HEK293 (cell line): ENCODE data around the gene MIER3.

ENCODE experiments used
- CTCF ChIA-PET: fragments of 350-600 bp; formaldehyde crosslinking; extraction: SDS; loops from one replicate; lab custom pipeline; 2021; ENCODE audit warnings: antibody characterized with exemption; lab: Yijun Ruan, JAX
- POLR2A ChIA-PET: fragments of 300-600 bp; formaldehyde crosslinking; extraction: SDS; loops from one replicate; lab custom pipeline; 2020; ENCODE audit warnings: antibody characterized with exemption, inconsistent platforms; lab: Yijun Ruan, JAX
- H3K27ac ChIP-seq: fragments of 200-500 bp; sonication (Bioruptor generic); 2 replicates; pipeline ENCODE4 v1.5.1; 2014; ENCODE audit warnings: low read depth, low read length, control low read depth, inconsistent platforms; ENCODE audit errors: extremely low read depth
- H3K36me3 ChIP-seq, 2 experiments: fragments of 200-500 bp in 1 of 2; sonication (Bioruptor generic) in 1 of 2; 1 replicate in 1 of 2; 2 replicates in 1 of 2; pipeline ENCODE4 v1.5.1; 2014 to 2017; ENCODE audit warnings: inconsistent platforms in 2 of 2, low read length in 2 of 2; ENCODE audit not compliant: control insufficient read depth in 2 of 2, insufficient read depth in 1 of 2
- H3K4me1 ChIP-seq: fragments of 200-500 bp; sonication (Bioruptor generic); 2 replicates; pipeline ENCODE4 v1.5.1; 2014; ENCODE audit warnings: mild to moderate bottlenecking, low read length, inconsistent platforms; ENCODE audit not compliant: control insufficient read depth, insufficient read depth
- H3K4me3 ChIP-seq: 2 replicates; pipeline ENCODE4 v1.5.1; 2011; ENCODE audit warnings: low read depth, mild to moderate bottlenecking, control low read depth, low read length, moderate library complexity
- H3K9me3 ChIP-seq: fragments of 200-500 bp; sonication (Bioruptor generic); 2 replicates; pipeline ENCODE4 v1.5.1; 2014; ENCODE audit warnings: low read depth, low read length, inconsistent platforms; ENCODE audit not compliant: control insufficient read depth, insufficient read depth
- EGR2 ChIP-seq: fragments of 450-650 bp; formaldehyde crosslinking; IDR thresholded peaks from 2 replicates; pipeline ENCODE4 v1.5.1; 2016; ENCODE audit warnings: low read depth, missing biosample characterization, missing genetic modification characterization
- GLI2 ChIP-seq: fragments of 450-650 bp; formaldehyde crosslinking; IDR thresholded peaks from 2 replicates; pipeline ENCODE4; 2017; ENCODE audit warnings: missing biosample characterization, missing genetic modification characterization, low read depth, borderline replicate concordance
- GLIS1 ChIP-seq: fragments of 450-650 bp; formaldehyde crosslinking; IDR thresholded peaks from 2 replicates; pipeline ENCODE4 v1.5.1; 2016; ENCODE audit warnings: missing biosample characterization, missing genetic modification characterization
- GLIS2 ChIP-seq: fragments of 450-650 bp; formaldehyde crosslinking; IDR thresholded peaks from 2 replicates; pipeline ENCODE4 v1.5.1; 2016; ENCODE audit warnings: missing biosample characterization, missing genetic modification characterization
- HOXA7 ChIP-seq: sonication (generic); formaldehyde crosslinking; IDR thresholded peaks from 2 replicates; pipeline ENCODE4 v1.8.1; 2022; ENCODE audit warnings: missing genetic modification reagents, borderline replicate concordance
- HOXC10 ChIP-seq: sonication (generic); formaldehyde crosslinking; IDR thresholded peaks from 2 replicates; pipeline ENCODE4 v1.8.1; 2023; ENCODE audit warnings: mild to moderate bottlenecking, missing genetic modification reagents
- IKZF3 ChIP-seq: fragments of 450-650 bp; IDR thresholded peaks from 2 replicates; pipeline ENCODE4 v1.5.0; 2018; ENCODE audit warnings: missing biosample characterization, mild to moderate bottlenecking, missing genetic modification characterization, moderate library complexity
- KLF7 ChIP-seq: fragments of 450-650 bp; formaldehyde crosslinking; IDR thresholded peaks from 2 replicates; pipeline ENCODE4 v1.5.1; 2016; ENCODE audit warnings: missing biosample characterization, missing genetic modification characterization, borderline replicate concordance
- ZBTB48 ChIP-seq: fragments of 450-650 bp; formaldehyde crosslinking; IDR thresholded peaks from 2 replicates; pipeline ENCODE4 v1.5.1; 2016; ENCODE audit warnings: missing biosample characterization, missing genetic modification characterization
- ZNF274 ChIP-seq, 2 experiments: fragments of 200-500 bp in 1 of 2; fragments of 450-650 bp in 1 of 2; sonication (Bioruptor generic) in 1 of 2; formaldehyde crosslinking in 1 of 2; IDR thresholded peaks; 2 replicates each; pipeline versions ENCODE4 v1.5.1 to v1.6.1; 2014 to 2016; ENCODE audit warnings: borderline replicate concordance in 1 of 2, inconsistent platforms in 1 of 2, low read length in 1 of 2, missing biosample characterization in 1 of 2, missing genetic modification characterization in 1 of 2
- ZNF37A ChIP-seq: fragments of 450-650 bp; IDR thresholded peaks from 2 replicates; pipeline ENCODE4 v1.5.1; 2018; ENCODE audit warnings: missing biosample characterization, missing genetic modification characterization
- ZNF394 ChIP-seq: fragments of 450-650 bp; formaldehyde crosslinking; IDR thresholded peaks from 2 replicates; pipeline ENCODE4 v1.5.1; 2016; ENCODE audit warnings: missing biosample characterization, missing genetic modification characterization, mild to moderate bottlenecking, moderate library complexity, borderline replicate concordance
- ZNF416 ChIP-seq: fragments of 450-650 bp; formaldehyde crosslinking; IDR thresholded peaks from 2 replicates; pipeline ENCODE4 v1.5.1; 2016; ENCODE audit warnings: missing biosample characterization, missing genetic modification characterization
- ZNF423 ChIP-seq: fragments of 450-650 bp; formaldehyde crosslinking; IDR thresholded peaks from 2 replicates; pipeline ENCODE4 v1.5.1; 2016; ENCODE audit warnings: missing biosample characterization, missing genetic modification characterization
- ZNF473 ChIP-seq: fragments of 450-650 bp; formaldehyde crosslinking; IDR thresholded peaks from 2 replicates; pipeline ENCODE4 v1.5.1; 2017; ENCODE audit warnings: missing biosample characterization, missing genetic modification characterization
- ZNF501 ChIP-seq: fragments of 450-650 bp; formaldehyde crosslinking; IDR thresholded peaks from 2 replicates; pipeline ENCODE4 v1.5.1; 2016; ENCODE audit warnings: missing biosample characterization, missing genetic modification characterization
- ZNF514 ChIP-seq: fragments of 450-650 bp; formaldehyde crosslinking; IDR thresholded peaks from 2 replicates; pipeline ENCODE4 v1.5.1; 2016; ENCODE audit warnings: missing biosample characterization, missing genetic modification characterization
- ZNF521 ChIP-seq: fragments of 450-650 bp; formaldehyde crosslinking; IDR thresholded peaks from 2 replicates; pipeline ENCODE4 v1.5.1; 2017; ENCODE audit warnings: missing biosample characterization, mild to moderate bottlenecking, missing genetic modification characterization
- ZNF560 ChIP-seq: fragments of 450-650 bp; formaldehyde crosslinking; IDR thresholded peaks from 2 replicates; pipeline ENCODE4 v1.5.1; 2017; ENCODE audit warnings: missing biosample characterization, missing genetic modification characterization, borderline replicate concordance
- ZNF561 ChIP-seq: fragments of 450-650 bp; IDR thresholded peaks from 2 replicates; pipeline ENCODE4 v1.5.1; 2018; ENCODE audit warnings: missing biosample characterization, missing genetic modification characterization, borderline replicate concordance
- ZNF623 ChIP-seq: fragments of 450-650 bp; formaldehyde crosslinking; IDR thresholded peaks from 2 replicates; pipeline ENCODE4 v1.5.1; 2016; ENCODE audit warnings: missing biosample characterization, missing genetic modification characterization
- ZNF626 ChIP-seq: fragments of 450-650 bp; sonication (Bioruptor Pico); formaldehyde crosslinking; IDR thresholded peaks from 2 replicates; pipeline ENCODE4 v1.5.1; 2018; ENCODE audit warnings: missing biosample characterization, missing genetic modification characterization, inconsistent platforms
- ZNF660 ChIP-seq: fragments of 450-650 bp; IDR thresholded peaks from 2 replicates; pipeline ENCODE4 v1.5.1; 2018; ENCODE audit warnings: missing biosample characterization, mild to moderate bottlenecking, missing genetic modification characterization
- ZSCAN30 ChIP-seq: fragments of 450-650 bp; IDR thresholded peaks from 2 replicates; pipeline ENCODE4 v1.5.1; 2018; ENCODE audit warnings: missing biosample characterization, mild to moderate bottlenecking, missing genetic modification characterization, moderate library complexity
- TF ChIP-seq, protein P1 (sequence below): fragments of 450-650 bp; formaldehyde crosslinking; IDR thresholded peaks from 2 replicates; pipeline ENCODE4 v1.5.1; 2017; ENCODE audit warnings: missing biosample characterization, missing genetic modification characterization
- TF ChIP-seq, protein P2 (sequence below): fragments of 450-650 bp; formaldehyde crosslinking; conservative IDR thresholded peaks from 2 replicates; pipeline ENCODE4 v1.5.1; 2016; ENCODE audit warnings: low read depth, missing biosample characterization, missing genetic modification characterization
- TF ChIP-seq, protein P3 (sequence below): fragments of 450-650 bp; formaldehyde crosslinking; IDR thresholded peaks from 2 replicates; pipeline ENCODE4 v1.5.1; 2017; ENCODE audit warnings: missing biosample characterization, missing genetic modification characterization
- TF ChIP-seq, protein P4 (sequence below): fragments of 450-650 bp; formaldehyde crosslinking; IDR thresholded peaks from 2 replicates; pipeline ENCODE4 v1.5.1; 2017; ENCODE audit warnings: missing biosample characterization, missing genetic modification characterization

The MIER3 gene

DNA sequence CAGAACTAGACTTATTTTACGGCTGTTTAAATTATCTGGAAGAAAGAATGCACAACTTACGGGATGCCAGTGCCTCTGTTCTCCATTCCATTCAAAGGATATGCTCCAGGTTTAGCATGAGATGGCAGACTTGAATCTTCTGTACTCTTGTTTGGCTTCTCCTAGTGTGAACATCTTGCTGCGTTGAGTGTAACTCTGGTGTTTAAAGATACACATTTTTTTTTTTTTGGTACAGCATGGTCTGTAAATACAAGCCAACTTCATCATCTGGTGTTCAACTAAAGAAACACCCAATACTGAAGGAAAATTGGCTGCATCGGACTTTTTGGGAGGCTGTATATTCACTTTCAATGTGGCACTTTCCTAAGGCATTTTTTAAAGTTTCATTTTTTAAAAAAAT lies 7.4 kb upstream of the MIER3 start:
- TF ChIP-seq ZNF473 (tag by site-specific recombination), result no peak
- no peak for TF ChIP-seq ZNF660
- no peak for TF ChIP-seq KLF7
- no peak for TF ChIP-seq ZNF623 (tag by site-specific recombination)
- TF ChIP-seq, protein P1, sequence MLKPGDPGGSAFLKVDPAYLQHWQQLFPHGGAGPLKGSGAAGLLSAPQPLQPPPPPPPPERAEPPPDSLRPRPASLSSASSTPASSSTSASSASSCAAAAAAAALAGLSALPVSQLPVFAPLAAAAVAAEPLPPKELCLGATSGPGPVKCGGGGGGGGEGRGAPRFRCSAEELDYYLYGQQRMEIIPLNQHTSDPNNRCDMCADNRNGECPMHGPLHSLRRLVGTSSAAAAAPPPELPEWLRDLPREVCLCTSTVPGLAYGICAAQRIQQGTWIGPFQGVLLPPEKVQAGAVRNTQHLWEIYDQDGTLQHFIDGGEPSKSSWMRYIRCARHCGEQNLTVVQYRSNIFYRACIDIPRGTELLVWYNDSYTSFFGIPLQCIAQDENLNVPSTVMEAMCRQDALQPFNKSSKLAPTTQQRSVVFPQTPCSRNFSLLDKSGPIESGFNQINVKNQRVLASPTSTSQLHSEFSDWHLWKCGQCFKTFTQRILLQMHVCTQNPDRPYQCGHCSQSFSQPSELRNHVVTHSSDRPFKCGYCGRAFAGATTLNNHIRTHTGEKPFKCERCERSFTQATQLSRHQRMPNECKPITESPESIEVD (tag by site-specific recombination), result no peak
- TF ChIP-seq ZNF423 (tag by site-specific recombination), result no peak
- TF ChIP-seq ZNF37A (tag by site-specific recombination), result no peak
- no peak for TF ChIP-seq ZNF416
- TF ChIP-seq ZNF274 (IDR thresholded peaks at IDR 0.05; ENCODE audit: low read length), result no peak
- no peak for TF ChIP-seq ZNF274 (tag by site-specific recombination; IDR thresholded peaks at IDR 0.05; ENCODE audit: borderline replicate concordance)
- TF ChIP-seq HOXA7, result no peak
- no peak for TF ChIP-seq GLI2 (tag by site-specific recombination)
- no peak for TF ChIP-seq ZNF501 (tag by site-specific recombination)
- TF ChIP-seq ZNF514 (tag by site-specific recombination), result no peak
- TF ChIP-seq, protein P2, sequence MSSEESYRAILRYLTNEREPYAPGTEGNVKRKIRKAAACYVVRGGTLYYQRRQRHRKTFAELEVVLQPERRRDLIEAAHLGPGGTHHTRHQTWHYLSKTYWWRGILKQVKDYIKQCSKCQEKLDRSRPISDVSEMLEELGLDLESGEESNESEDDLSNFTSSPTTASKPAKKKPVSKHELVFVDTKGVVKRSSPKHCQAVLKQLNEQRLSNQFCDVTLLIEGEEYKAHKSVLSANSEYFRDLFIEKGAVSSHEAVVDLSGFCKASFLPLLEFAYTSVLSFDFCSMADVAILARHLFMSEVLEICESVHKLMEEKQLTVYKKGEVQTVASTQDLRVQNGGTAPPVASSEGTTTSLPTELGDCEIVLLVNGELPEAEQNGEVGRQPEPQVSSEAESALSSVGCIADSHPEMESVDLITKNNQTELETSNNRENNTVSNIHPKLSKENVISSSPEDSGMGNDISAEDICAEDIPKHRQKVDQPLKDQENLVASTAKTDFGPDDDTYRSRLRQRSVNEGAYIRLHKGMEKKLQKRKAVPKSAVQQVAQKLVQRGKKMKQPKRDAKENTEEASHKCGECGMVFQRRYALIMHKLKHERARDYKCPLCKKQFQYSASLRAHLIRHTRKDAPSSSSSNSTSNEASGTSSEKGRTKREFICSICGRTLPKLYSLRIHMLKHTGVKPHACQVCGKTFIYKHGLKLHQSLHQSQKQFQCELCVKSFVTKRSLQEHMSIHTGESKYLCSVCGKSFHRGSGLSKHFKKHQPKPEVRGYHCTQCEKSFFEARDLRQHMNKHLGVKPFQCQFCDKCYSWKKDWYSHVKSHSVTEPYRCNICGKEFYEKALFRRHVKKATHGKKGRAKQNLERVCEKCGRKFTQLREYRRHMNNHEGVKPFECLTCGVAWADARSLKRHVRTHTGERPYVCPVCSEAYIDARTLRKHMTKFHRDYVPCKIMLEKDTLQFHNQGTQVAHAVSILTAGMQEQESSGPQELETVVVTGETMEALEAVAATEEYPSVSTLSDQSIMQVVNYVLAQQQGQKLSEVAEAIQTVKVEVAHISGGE, result no peak
- TF ChIP-seq ZNF560 (tag by site-specific recombination), result no peak
- TF ChIP-seq ZNF521 (tag by site-specific recombination), result no peak
- no peak for TF ChIP-seq ZNF394 (tag by site-specific recombination)
- no peak for TF ChIP-seq ZNF626 (tag by site-specific recombination)
- TF ChIP-seq GLIS2 (tag by site-specific recombination), result no peak
- Histone ChIP-seq H3K4me1 (no peaks in the 10 kb centered on the region), H3K27ac (no peak overlapping the region), H3K9me3 (no peaks in the 10 kb centered on the region), H3K36me3 (no peaks in the 10 kb centered on the region), H3K4me3 (no peak overlapping the region)
- CTCF ChIA-PET, result interaction anchor here (0.7 kb wide), 2 partner anchors 148 to 1809 kb away, joined by 3 read pairs; no protein-coding TSS in a partner anchor
- POLR2A ChIA-PET, result no interaction called here

DNA sequence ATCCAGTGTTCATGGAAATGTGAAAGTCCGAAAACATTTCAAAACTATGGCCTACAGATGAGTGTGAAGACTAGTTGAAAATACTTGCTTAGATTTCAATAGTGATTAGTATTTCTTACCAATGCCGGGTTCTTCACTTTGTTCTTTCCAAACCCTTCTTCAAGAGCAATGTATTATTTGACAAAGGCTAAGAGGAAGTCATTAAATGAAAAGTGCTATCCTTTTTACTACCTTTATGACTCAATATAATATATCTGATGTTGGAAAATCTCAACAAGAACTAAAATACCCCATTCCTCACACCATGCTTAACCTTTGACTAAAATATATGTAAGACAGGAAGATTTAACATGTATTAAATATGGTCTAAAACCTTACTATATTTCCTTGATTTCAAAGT lies 6.7 kb upstream of the MIER3 start:
- H3K4me1 ChIP-seq, result no peaks in the 10 kb centered on the region
- H3K4me3 ChIP-seq, result no peak overlapping the region
- ChIA-PET POLR2A (no interaction called here), CTCF (interaction anchor here (0.7 kb wide), 2 partner anchors 752 to 1809 kb away, joined by 3 to 4 read pairs; no protein-coding TSS in a partner anchor)
- no peaks in the 10 kb centered on the region for H3K9me3 ChIP-seq
- no peaks in the 10 kb centered on the region for H3K36me3 ChIP-seq
- no peak overlapping the region for H3K27ac ChIP-seq
- TF ChIP-seq ZSCAN30, result no peak
- TF ChIP-seq, protein P3, sequence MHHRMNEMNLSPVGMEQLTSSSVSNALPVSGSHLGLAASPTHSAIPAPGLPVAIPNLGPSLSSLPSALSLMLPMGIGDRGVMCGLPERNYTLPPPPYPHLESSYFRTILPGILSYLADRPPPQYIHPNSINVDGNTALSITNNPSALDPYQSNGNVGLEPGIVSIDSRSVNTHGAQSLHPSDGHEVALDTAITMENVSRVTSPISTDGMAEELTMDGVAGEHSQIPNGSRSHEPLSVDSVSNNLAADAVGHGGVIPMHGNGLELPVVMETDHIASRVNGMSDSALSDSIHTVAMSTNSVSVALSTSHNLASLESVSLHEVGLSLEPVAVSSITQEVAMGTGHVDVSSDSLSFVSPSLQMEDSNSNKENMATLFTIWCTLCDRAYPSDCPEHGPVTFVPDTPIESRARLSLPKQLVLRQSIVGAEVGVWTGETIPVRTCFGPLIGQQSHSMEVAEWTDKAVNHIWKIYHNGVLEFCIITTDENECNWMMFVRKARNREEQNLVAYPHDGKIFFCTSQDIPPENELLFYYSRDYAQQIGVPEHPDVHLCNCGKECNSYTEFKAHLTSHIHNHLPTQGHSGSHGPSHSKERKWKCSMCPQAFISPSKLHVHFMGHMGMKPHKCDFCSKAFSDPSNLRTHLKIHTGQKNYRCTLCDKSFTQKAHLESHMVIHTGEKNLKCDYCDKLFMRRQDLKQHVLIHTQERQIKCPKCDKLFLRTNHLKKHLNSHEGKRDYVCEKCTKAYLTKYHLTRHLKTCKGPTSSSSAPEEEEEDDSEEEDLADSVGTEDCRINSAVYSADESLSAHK (tag by site-specific recombination), result no peak
- no peak for TF ChIP-seq ZNF561 (tag by site-specific recombination)
- TF ChIP-seq HOXC10, result no peak
- no peak for TF ChIP-seq ZBTB48
- no peak for TF ChIP-seq EGR2
- no peak for TF ChIP-seq GLIS1 (tag by site-specific recombination)
- TF ChIP-seq, protein P4, sequence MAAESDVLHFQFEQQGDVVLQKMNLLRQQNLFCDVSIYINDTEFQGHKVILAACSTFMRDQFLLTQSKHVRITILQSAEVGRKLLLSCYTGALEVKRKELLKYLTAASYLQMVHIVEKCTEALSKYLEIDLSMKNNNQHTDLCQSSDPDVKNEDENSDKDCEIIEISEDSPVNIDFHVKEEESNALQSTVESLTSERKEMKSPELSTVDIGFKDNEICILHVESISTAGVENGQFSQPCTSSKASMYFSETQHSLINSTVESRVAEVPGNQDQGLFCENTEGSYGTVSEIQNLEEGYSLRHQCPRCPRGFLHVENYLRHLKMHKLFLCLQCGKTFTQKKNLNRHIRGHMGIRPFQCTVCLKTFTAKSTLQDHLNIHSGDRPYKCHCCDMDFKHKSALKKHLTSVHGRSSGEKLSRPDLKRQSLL, result no peak
- TF ChIP-seq IKZF3 (tag by site-specific recombination), result no peak
